Left renal cortex interstitium (tissue), 4 donors: ENCODE data around the gene REG1A. TPM values are rescaled to one million over a fixed set of nuclear protein-coding genes. Genes with fewer than 3 reads are reported as not detected.

ENCODE experiments used
- DNase-seq, 4 donors: peaks; one replicate each; pipeline ENCODE4 v3.0.0-alpha.2; 2013; ENCODE audit warnings: low read depth in 4 of 4, low spot score in 2 of 4, missing footprints in 1 of 4
- polyA plus RNA-seq, 4 donors: library from polyadenylated mRNA; unstranded; fragments of 120-200 nt; gene quantifications; one replicate each; pipeline ENCODE4 v1.2.1, GENCODE V29; 2013; ENCODE audit not compliant: insufficient read length in 4 of 4

Gene REG1A
- polyA plus RNA-seq, 4 donors, result not detected

- no peak for DNase-seq
Measured at GRCh38 chr2:79124907-79125720, 4.8 kb downstream of the REG1A start.

- no peak for DNase-seq
Measured at GRCh38 chr2:79125721-79125985, 5.4 kb downstream of the REG1A start.

- no peak for DNase-seq
Measured at GRCh38 chr2:79128406-79128805, 8.1 kb downstream of the REG1A start.

- no peak for DNase-seq
Measured at GRCh38 chr2:79129260-79129659, 9.0 kb downstream of the REG1A start.

- no peak for DNase-seq
Measured at GRCh38 chr2:79129804-79130203, 9.5 kb downstream of the REG1A start.

- DNase-seq, result no peak
Measured at GRCh38 chr2:79131687-79132086, 11.4 kb downstream of the REG1A start.

GRCh38 chr2:79138385-79138784, 18.1 kb downstream of the REG1A start:
- DNase-seq, result no peak

GRCh38 chr2:79139423-79139822, 19.1 kb downstream of the REG1A start:
- DNase-seq, result no peak

GRCh38 chr2:79155826-79156476, 35.7 kb downstream of the REG1A start:
- no peak for DNase-seq

GRCh38 chr2:79159030-79159429, 38.7 kb downstream of the REG1A start:
- DNase-seq, result no peak

- DNase-seq, result no peak
Measured at GRCh38 chr2:79159653-79160052, 39.4 kb downstream of the REG1A start, which contains the start of gene REG3A. TSS of gene REG3A (minus strand) at chr2:79159753. CDS start at chr2:79159405, 348 bp downstream.

GRCh38 chr2:79162132-79162531, 41.8 kb downstream of the REG1A start:
- no peak for DNase-seq

- DNase-seq, result no peak
Measured at GRCh38 chr2:79162801-79163200, 42.5 kb downstream of the REG1A start.

- DNase-seq, result no peak
Measured at GRCh38 chr2:79171348-79171958, 51.2 kb downstream of the REG1A start.

Other genes with a start within 250 kb of the REG1A start
- gene REG3G, start 94.8 kb upstream of the REG1A start, polyA plus RNA-seq, result not detected
- gene REG1B, start 32.5 kb upstream of the REG1A start, polyA plus RNA-seq, result not detected
- not detected for gene REG3A, start 39.3 kb downstream of the REG1A start, polyA plus RNA-seq